Mesenchymal stem cell (in vitro differentiated cells and primary cell): ENCODE measurements around the gene ARL2.
A peak's percentile ranks its signal among the peaks of the same experiment; 100 is the strongest.
"Not testable (repeated sequence)": the region's sequence is repeated elsewhere in the genome, so short reads cannot be mapped to it uniquely, and the experiment has no call there.

ENCODE experiments used
- DNase-seq: peaks from one replicate; pipeline ENCODE4 v3.0.0-alpha.2; 2013
- H2AFZ ChIP-seq: one replicate; pipeline ENCODE4 v1.6.1; 2013; ENCODE audit warnings: low read depth, mild to moderate bottlenecking, control low read depth, inconsistent platforms, low read length, moderate library complexity
- H2AK5ac ChIP-seq: 2 replicates; pipeline ENCODE4 v1.6.1; 2013; ENCODE audit warnings: low read length, moderate library complexity, mild to moderate bottlenecking, inconsistent platforms; ENCODE audit not compliant: severe bottlenecking
- H2BK120ac ChIP-seq: one replicate; pipeline ENCODE4 v1.6.1; 2013; ENCODE audit warnings: low read depth, mild to moderate bottlenecking, inconsistent platforms, low read length, moderate library complexity
- H2BK12ac ChIP-seq, 2 experiments: one replicate each; pipeline ENCODE4 v1.6.1; 2013; ENCODE audit warnings: inconsistent platforms in 2 of 2, low read length in 2 of 2, mild to moderate bottlenecking in 2 of 2, moderate library complexity in 2 of 2, control low read depth in 1 of 2
- H2BK15ac ChIP-seq: one replicate; pipeline ENCODE4 v1.6.1; 2013; ENCODE audit warnings: mild to moderate bottlenecking, low read depth, inconsistent platforms; ENCODE audit not compliant: poor library complexity, severe bottlenecking
- H2BK5ac ChIP-seq: 2 replicates; pipeline ENCODE4 v1.6.1; 2013; ENCODE audit warnings: low read depth, mild to moderate bottlenecking, low read length, control low read depth, inconsistent platforms; ENCODE audit not compliant: poor library complexity, severe bottlenecking
- H3K14ac ChIP-seq, 2 experiments: one replicate each; pipeline ENCODE4 v1.6.1; 2013; ENCODE audit warnings: inconsistent platforms in 2 of 2, low read length in 2 of 2, control low read depth in 1 of 2, mild to moderate bottlenecking in 1 of 2, moderate library complexity in 1 of 2
- H3K18ac ChIP-seq, 2 experiments: one replicate each; pipeline ENCODE4 v1.6.1; 2013; ENCODE audit warnings: inconsistent platforms in 2 of 2, low read length in 2 of 2, control low read depth in 1 of 2, low read depth in 1 of 2, mild to moderate bottlenecking in 1 of 2
- H3K23ac ChIP-seq, 2 experiments: one replicate each; pipeline ENCODE4 v1.6.1; 2013; ENCODE audit warnings: inconsistent platforms in 2 of 2, low read length in 2 of 2, mild to moderate bottlenecking in 2 of 2, moderate library complexity in 2 of 2, control low read depth in 1 of 2
- H3K27ac ChIP-seq: 2 replicates; pipeline ENCODE4 v1.5.1; 2013; ENCODE audit warnings: mild to moderate bottlenecking, moderate library complexity, low read length, control low read depth, inconsistent platforms; ENCODE audit not compliant: poor library complexity, severe bottlenecking
- H3K27me3 ChIP-seq, 2 experiments: 2 replicates each; pipeline versions ENCODE4 v1.6.1 to v1.7.0; 2013; ENCODE audit warnings: low read length in 2 of 2, mild to moderate bottlenecking in 2 of 2, moderate library complexity in 2 of 2, control low read depth in 1 of 2, inconsistent platforms in 1 of 2; ENCODE audit not compliant: control insufficient read depth in 1 of 2, insufficient read depth in 1 of 2
- H3K36me3 ChIP-seq, 2 experiments: 2 replicates each; pipeline versions ENCODE4 v1.6.1 to v1.7.0; 2013; ENCODE audit warnings: low read length in 2 of 2, control low read depth in 1 of 2, inconsistent platforms in 1 of 2, low read depth in 1 of 2, mild to moderate bottlenecking in 1 of 2; ENCODE audit not compliant: insufficient read depth in 2 of 2, control insufficient read depth in 1 of 2
- H3K4ac ChIP-seq, 2 experiments: one replicate each; pipeline ENCODE4 v1.6.1; 2013; ENCODE audit warnings: inconsistent platforms in 2 of 2, low read length in 2 of 2, mild to moderate bottlenecking in 2 of 2, moderate library complexity in 2 of 2, control low read depth in 1 of 2, low read depth in 1 of 2
- H3K4me1 ChIP-seq: 2 replicates; pipeline ENCODE4 v1.6.1; 2013; ENCODE audit warnings: low read depth, low read length, control low read depth; ENCODE audit not compliant: control insufficient read depth, insufficient read depth
- H3K4me2 ChIP-seq: 2 replicates; pipeline ENCODE4 v1.6.1; 2013; ENCODE audit warnings: low read length, mild to moderate bottlenecking, inconsistent platforms; ENCODE audit not compliant: poor library complexity, severe bottlenecking
- H3K4me3 ChIP-seq, 2 experiments: 2 replicates each; pipeline versions ENCODE4 v1.5.1 to v1.7.0; 2013; ENCODE audit warnings: low read length in 2 of 2, mild to moderate bottlenecking in 2 of 2, control low read depth in 1 of 2, low read depth in 1 of 2; ENCODE audit not compliant: insufficient read depth in 1 of 2
- H3K79me1 ChIP-seq: replicated peaks from 2 replicates; pipeline ENCODE4 v1.6.1; 2013; ENCODE audit warnings: mild to moderate bottlenecking, control low read depth, low read length, inconsistent platforms; ENCODE audit not compliant: poor library complexity, severe bottlenecking
- H3K9ac ChIP-seq: 2 replicates; pipeline ENCODE4 v1.7.0; 2013; ENCODE audit warnings: mild to moderate bottlenecking, low read length, moderate library complexity
- H3K9me3 ChIP-seq: 2 replicates; pipeline ENCODE4 v1.7.0; 2013; ENCODE audit warnings: mild to moderate bottlenecking, low read length; ENCODE audit not compliant: control insufficient read depth
- H4K8ac ChIP-seq: one replicate; pipeline ENCODE4 v1.6.1; 2013; ENCODE audit warnings: inconsistent platforms, mild to moderate bottlenecking, low read length, moderate library complexity
- H4K91ac ChIP-seq: one replicate; pipeline ENCODE4 v1.6.1; 2013; ENCODE audit warnings: mild to moderate bottlenecking, low read length, inconsistent platforms
- WGBS: methylation state at CpG from one replicate; pipeline ENCODE4 v1.1.7; 2013; ENCODE audit warnings: mixed read lengths; 5-methylcytosine and 5-hydroxymethylcytosine counted together

The ARL2 gene

GRCh38 chr11:64999478-64999877 lies 14.5 kb upstream of the ARL2 start:
- Histone ChIP-seq H2BK12ac (no peak overlapping the region), H2BK120ac (no peak overlapping the region), H3K23ac (no peak overlapping the region), H3K27ac (no peak overlapping the region), H3K14ac (no peak overlapping the region), H2AK5ac (no peak overlapping the region), H4K91ac (no peak overlapping the region), H2BK5ac (no peak overlapping the region), H4K8ac (no peak overlapping the region), H2AFZ (no peak overlapping the region), H3K4ac (no peak overlapping the region), H3K9ac (no peak overlapping the region), H3K36me3 (no peaks in the 10 kb centered on the region), H3K79me1 (no peaks in the 10 kb centered on the region), H3K4me1 (peaks cover 14% of the 10 kb centered on the region), H3K9me3 (no peaks in the 10 kb centered on the region), H3K4me3 (no peak overlapping the region), H3K4me2 (no peak overlapping the region), H3K27me3 (peaks cover 0 to 3% of the 10 kb centered on the region in 2 experiments), H3K18ac (no peak overlapping the region), H2BK15ac (no peak overlapping the region)
- 88% methylated on average over 1 of the region's 1 CpG for WGBS
- no peak for DNase-seq

DNA sequence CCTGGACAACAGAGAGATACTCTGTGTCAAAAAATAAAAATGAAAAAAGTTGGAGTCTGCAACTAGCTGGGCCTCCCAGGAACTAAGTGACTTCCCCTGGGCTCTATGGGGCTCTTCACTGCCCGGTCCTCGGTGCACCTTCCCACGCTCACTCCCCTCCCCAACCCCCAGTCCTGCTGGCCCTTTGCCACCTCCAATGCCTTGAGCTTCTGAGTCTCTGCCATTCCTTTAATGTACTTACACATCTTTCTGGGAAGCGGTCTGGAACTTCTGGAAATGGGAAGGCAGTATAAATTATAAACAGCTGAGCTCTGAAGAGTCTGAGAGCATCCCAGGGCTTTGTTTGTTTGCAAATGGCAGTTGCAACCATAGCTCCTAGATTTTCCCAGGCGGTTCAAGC lies 11.3 kb upstream of the ARL2 start:
- Histone ChIP-seq H3K27me3 (no peaks in the 10 kb centered on the region), H2AK5ac (no peak overlapping the region), H2BK12ac (no peak overlapping the region), H3K79me1 (no peaks in the 10 kb centered on the region), H3K9ac (no peak overlapping the region), H2BK120ac (no peak overlapping the region), H3K18ac (no peak overlapping the region), H3K4me2 (no peak overlapping the region), H2BK5ac (no peak overlapping the region), H2BK15ac (no peak overlapping the region), H3K23ac (no peak overlapping the region), H3K4me3 (no peak overlapping the region), H3K9me3 (no peaks in the 10 kb centered on the region), H3K4me1 (peaks cover 11% of the 10 kb centered on the region), H3K27ac (no peak overlapping the region), H3K4ac (no peak overlapping the region), H4K8ac (no peak overlapping the region), H2AFZ (no peak overlapping the region), H3K36me3 (no peaks in the 10 kb centered on the region), H4K91ac (no peak overlapping the region), H3K14ac (no peak overlapping the region)
- no peak for DNase-seq
- 85% methylated on average over 5 of the region's 5 CpGs for WGBS

DNA sequence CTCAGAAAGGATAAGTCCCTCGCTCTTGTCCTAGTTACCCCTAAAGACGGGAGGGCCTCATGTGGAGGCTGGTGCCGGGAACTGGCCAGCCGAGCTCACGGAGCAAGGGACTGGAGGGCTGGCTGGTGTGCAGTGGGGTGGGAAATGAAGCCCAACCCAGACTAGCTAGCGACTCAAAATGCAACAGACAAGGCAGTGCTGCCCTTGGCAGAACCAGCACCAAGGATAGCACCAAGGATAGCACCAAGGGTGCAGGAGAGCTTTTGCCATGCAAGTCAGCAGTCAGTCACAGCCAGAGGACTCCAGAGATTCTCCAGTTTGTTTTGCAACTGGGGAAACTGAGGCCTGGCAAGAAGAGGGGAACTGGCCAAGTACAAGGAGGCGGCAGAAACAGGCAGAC lies 10.7 kb upstream of the ARL2 start:
- Histone ChIP-seq H4K91ac (no peak overlapping the region), H2BK120ac (no peak overlapping the region), H2AK5ac (no peak overlapping the region), H3K36me3 (no peaks in the 10 kb centered on the region), H2BK5ac (no peak overlapping the region), H3K9ac (no peak overlapping the region), H3K23ac (no peak overlapping the region), H3K9me3 (no peaks in the 10 kb centered on the region), H3K27me3 (no peaks in the 10 kb centered on the region), H3K4ac (no peak overlapping the region), H3K4me2 (no peak overlapping the region), H3K27ac (no peak overlapping the region), H2BK12ac (no peak overlapping the region), H3K4me1 (peaks cover 11% of the 10 kb centered on the region), H3K18ac (no peak overlapping the region), H2AFZ (no peak overlapping the region), H2BK15ac (no peak overlapping the region), H4K8ac (no peak overlapping the region), H3K14ac (no peak overlapping the region), H3K79me1 (no peaks in the 10 kb centered on the region), H3K4me3 (no peak overlapping the region)
- WGBS = 64% methylated on average over 7 of the region's 7 CpGs
- DNase-seq = peak; percentile 50

DNA sequence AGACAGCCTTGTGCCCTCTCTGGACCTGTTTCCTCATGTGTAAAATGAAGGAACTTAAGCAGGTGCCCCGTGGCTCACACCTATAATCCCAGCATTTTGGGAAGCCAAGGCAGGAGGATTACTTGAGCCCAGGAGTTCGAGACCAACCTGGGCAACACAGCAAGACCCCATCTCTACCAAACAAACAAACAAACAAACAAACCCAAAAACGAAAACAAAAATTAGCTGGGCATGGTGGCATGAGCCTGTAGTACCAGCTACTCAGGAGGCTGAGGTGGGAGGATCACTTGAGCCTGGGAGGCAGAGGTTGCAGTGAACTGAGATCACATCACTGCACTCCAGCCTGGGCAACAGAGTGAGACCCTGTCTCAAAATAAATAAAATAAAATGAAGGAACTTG lies 10.0 kb upstream of the ARL2 start:
- H4K91ac ChIP-seq, H4K8ac ChIP-seq, H2BK12ac ChIP-seq, H3K14ac ChIP-seq, H2BK5ac ChIP-seq, H3K4me3 ChIP-seq, H2AK5ac ChIP-seq, H3K79me1 ChIP-seq, H2BK15ac ChIP-seq, H3K4me2 ChIP-seq, H3K36me3 ChIP-seq, H3K4me1 ChIP-seq, H3K4ac ChIP-seq, H2AFZ ChIP-seq, DNase-seq, H2BK120ac ChIP-seq, H3K23ac ChIP-seq, H3K27ac ChIP-seq, H3K9ac ChIP-seq, H3K18ac ChIP-seq, H3K27me3 ChIP-seq, H3K9me3 ChIP-seq: not testable (repeated sequence)
- 64% methylated on average over 3 of the region's 3 CpGs for WGBS
